ENCODE results near the gene FAAP20. TPM values are rescaled to one million over a fixed set of nuclear protein-coding genes. Genes with fewer than 3 reads are reported as not detected.

Gene FAAP20
- total and polyA plus RNA-seq, 2 experiments from 2014 or later: 24.9 to 117 TPM

- Histone ChIP-seq H3K79me2 (peaks cover 51% of the 10 kb centered on the region), H3K4me2 (peak overlapping the region; percentile 86), H2AFZ (peak overlapping the region; percentile 54), H3K4me3 (peak overlapping the region; percentile 39), H3K36me3 (replicated peaks; ENCODE audit: insufficient read depth, low read depth) (no peaks in the 10 kb centered on the region), H3K9me2 (replicated peaks; ENCODE audit: insufficient read depth) (no peaks in the 10 kb centered on the region), H3K27me3 (no peaks in the 10 kb centered on the region), H3K9me3 (ENCODE audit: low read depth) (no peaks in the 10 kb centered on the region), H3K27ac (peak overlapping the region; percentile 99), H4K20me1 (ENCODE audit: insufficient read depth, poor library complexity, severe bottlenecking) (no peaks in the 10 kb centered on the region), H3K4me1 (ENCODE audit: insufficient read depth) (peaks cover 62% of the 10 kb centered on the region)
- DNase-seq (ENCODE audit: low spot score): peak; percentile 96
- WGBS (ENCODE audit: low lambda C conversion rate, missing lambda C conversion rate): 8% methylated on average over 19 of the region's 35 CpGs
- TF ChIP-seq, protein P1, sequence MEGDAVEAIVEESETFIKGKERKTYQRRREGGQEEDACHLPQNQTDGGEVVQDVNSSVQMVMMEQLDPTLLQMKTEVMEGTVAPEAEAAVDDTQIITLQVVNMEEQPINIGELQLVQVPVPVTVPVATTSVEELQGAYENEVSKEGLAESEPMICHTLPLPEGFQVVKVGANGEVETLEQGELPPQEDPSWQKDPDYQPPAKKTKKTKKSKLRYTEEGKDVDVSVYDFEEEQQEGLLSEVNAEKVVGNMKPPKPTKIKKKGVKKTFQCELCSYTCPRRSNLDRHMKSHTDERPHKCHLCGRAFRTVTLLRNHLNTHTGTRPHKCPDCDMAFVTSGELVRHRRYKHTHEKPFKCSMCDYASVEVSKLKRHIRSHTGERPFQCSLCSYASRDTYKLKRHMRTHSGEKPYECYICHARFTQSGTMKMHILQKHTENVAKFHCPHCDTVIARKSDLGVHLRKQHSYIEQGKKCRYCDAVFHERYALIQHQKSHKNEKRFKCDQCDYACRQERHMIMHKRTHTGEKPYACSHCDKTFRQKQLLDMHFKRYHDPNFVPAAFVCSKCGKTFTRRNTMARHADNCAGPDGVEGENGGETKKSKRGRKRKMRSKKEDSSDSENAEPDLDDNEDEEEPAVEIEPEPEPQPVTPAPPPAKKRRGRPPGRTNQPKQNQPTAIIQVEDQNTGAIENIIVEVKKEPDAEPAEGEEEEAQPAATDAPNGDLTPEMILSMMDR (IDR thresholded peaks at IDR 0.05; ENCODE audit: poor library complexity): peak; percentile 98
- TF ChIP-seq EZH2 (IDR thresholded peaks at IDR 0.05; ENCODE audit: borderline replicate concordance): no peak
These were observed 514 bp upstream of the FAAP20 start for GRCh38 chr1:2194898-2195673.

GRCh38 chr1:2193514-2194281, 874 bp downstream of the FAAP20 start:
- Histone ChIP-seq H4K20me1 (ENCODE audit: insufficient read depth, poor library complexity, severe bottlenecking) (no peaks in the 10 kb centered on the region), H3K79me2 (peaks cover 48% of the 10 kb centered on the region), H3K27me3 (no peaks in the 10 kb centered on the region), H3K4me3 (peak overlapping the region; percentile 54), H3K36me3 (replicated peaks; ENCODE audit: insufficient read depth, low read depth) (no peaks in the 10 kb centered on the region), H3K4me1 (ENCODE audit: insufficient read depth) (peaks cover 54% of the 10 kb centered on the region), H3K9me2 (replicated peaks; ENCODE audit: insufficient read depth) (no peaks in the 10 kb centered on the region), H3K27ac (peak overlapping the region; percentile 99), H3K4me2 (peak overlapping the region; percentile 86), H2AFZ (no peak overlapping the region), H3K9me3 (ENCODE audit: low read depth) (no peaks in the 10 kb centered on the region)
- WGBS (ENCODE audit: low lambda C conversion rate, missing lambda C conversion rate): 59% methylated on average over 40 of the region's 44 CpGs
- no peak for DNase-seq (ENCODE audit: low spot score)
- TF ChIP-seq, protein P1 (IDR thresholded peaks at IDR 0.05; ENCODE audit: poor library complexity): no peak
- TF ChIP-seq EZH2 (IDR thresholded peaks at IDR 0.05; ENCODE audit: borderline replicate concordance) (no peak), EZH2phosphoT487 (IDR thresholded peaks at IDR 0.05; ENCODE audit: low read depth, severe bottlenecking, unreplicated experiment) (no peak)

- H3K27me3 ChIP-seq: no peaks in the 10 kb centered on the region
- TF ChIP-seq EZH2 (IDR thresholded peaks at IDR 0.05; ENCODE audit: borderline replicate concordance) (no peak), EZH2phosphoT487 (IDR thresholded peaks at IDR 0.05; ENCODE audit: low read depth, severe bottlenecking, unreplicated experiment) (no peak)
- TF ChIP-seq, protein P1 (IDR thresholded peaks at IDR 0.05; ENCODE audit: poor library complexity): no peak
- peak overlapping the region; percentile 99 for H3K27ac ChIP-seq
- H3K4me3 ChIP-seq: no peak overlapping the region
- no peaks in the 10 kb centered on the region for H4K20me1 ChIP-seq (ENCODE audit: insufficient read depth, poor library complexity, severe bottlenecking)
- H3K4me1 ChIP-seq (ENCODE audit: insufficient read depth): peaks cover 52% of the 10 kb centered on the region
- peaks cover 51% of the 10 kb centered on the region for H3K79me2 ChIP-seq
- 83% methylated on average over 30 of the region's 30 CpGs for WGBS (ENCODE audit: low lambda C conversion rate, missing lambda C conversion rate)
- no peaks in the 10 kb centered on the region for H3K9me3 ChIP-seq (ENCODE audit: low read depth)
- H3K9me2 ChIP-seq (replicated peaks; ENCODE audit: insufficient read depth): no peaks in the 10 kb centered on the region
- peak overlapping the region; percentile 86 for H3K4me2 ChIP-seq
- no peak overlapping the region for H2AFZ ChIP-seq
- H3K36me3 ChIP-seq (replicated peaks; ENCODE audit: insufficient read depth, low read depth): no peaks in the 10 kb centered on the region
- peak; percentile 64 for DNase-seq (ENCODE audit: low spot score)
These were observed 2.3 kb downstream of the FAAP20 start for GRCh38 chr1:2192031-2192995.

Data from hepatocyte (in vitro differentiated cells).